Fibroblast of mammary gland (primary cell): ENCODE results near the gene NRCAM.
"Not testable (repeated sequence)": the region's sequence is repeated elsewhere in the genome, so short reads cannot be mapped to it uniquely, and the experiment has no call there.

Experiments
- DNase-seq: peaks from one replicate; pipeline ENCODE4 v3.0.0-alpha.2; 2010; ENCODE audit warnings: low read depth
- H3K4me3 ChIP-seq: 2 replicates; pipeline ENCODE4 v1.5.1; 2011; ENCODE audit warnings: low read depth, mild to moderate bottlenecking, low read length, moderate library complexity; ENCODE audit not compliant: control insufficient read depth
- TF ChIP-seq, protein P1 (sequence below): conservative IDR thresholded peaks from 2 replicates; pipeline ENCODE4 v1.5.1; 2011; ENCODE audit warnings: low read depth, low read length, inconsistent platforms; ENCODE audit not compliant: control insufficient read depth, insufficient read depth

The NRCAM gene

GRCh38 chr7:108360058-108360800, 96.0 kb downstream of the NRCAM start:
- TF ChIP-seq, protein P1, sequence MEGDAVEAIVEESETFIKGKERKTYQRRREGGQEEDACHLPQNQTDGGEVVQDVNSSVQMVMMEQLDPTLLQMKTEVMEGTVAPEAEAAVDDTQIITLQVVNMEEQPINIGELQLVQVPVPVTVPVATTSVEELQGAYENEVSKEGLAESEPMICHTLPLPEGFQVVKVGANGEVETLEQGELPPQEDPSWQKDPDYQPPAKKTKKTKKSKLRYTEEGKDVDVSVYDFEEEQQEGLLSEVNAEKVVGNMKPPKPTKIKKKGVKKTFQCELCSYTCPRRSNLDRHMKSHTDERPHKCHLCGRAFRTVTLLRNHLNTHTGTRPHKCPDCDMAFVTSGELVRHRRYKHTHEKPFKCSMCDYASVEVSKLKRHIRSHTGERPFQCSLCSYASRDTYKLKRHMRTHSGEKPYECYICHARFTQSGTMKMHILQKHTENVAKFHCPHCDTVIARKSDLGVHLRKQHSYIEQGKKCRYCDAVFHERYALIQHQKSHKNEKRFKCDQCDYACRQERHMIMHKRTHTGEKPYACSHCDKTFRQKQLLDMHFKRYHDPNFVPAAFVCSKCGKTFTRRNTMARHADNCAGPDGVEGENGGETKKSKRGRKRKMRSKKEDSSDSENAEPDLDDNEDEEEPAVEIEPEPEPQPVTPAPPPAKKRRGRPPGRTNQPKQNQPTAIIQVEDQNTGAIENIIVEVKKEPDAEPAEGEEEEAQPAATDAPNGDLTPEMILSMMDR = no peak
- no peak for DNase-seq
- no peak overlapping the region for H3K4me3 ChIP-seq

DNA sequence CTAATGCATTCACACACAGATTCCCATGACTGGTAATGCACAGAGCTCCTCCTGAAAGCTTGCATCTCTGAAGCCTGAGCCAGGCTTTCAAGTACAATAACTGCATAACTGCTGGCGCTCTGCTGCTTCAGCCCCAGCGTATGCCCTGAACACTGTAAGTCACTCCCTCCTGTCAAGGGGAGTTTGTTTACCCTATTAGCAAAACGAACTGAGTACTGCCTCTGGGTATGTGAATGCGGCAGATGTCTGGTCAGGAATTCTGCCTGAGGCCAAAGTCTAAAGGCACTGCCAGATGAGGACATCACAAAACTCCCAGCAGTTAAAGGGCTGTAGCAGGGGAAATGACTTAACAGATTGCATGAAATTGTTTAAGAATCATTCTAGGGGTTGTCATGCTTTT, 97.7 kb downstream of the NRCAM start:
- no peak overlapping the region for H3K4me3 ChIP-seq
- TF ChIP-seq, protein P1 = no peak
- DNase-seq = peak; percentile 48

- DNase-seq = peak; percentile 41
- no peak overlapping the region for H3K4me3 ChIP-seq
- TF ChIP-seq, protein P1 = no peak
Measured at GRCh38 chr7:108351729-108352131, 104.5 kb downstream of the NRCAM start.

DNA sequence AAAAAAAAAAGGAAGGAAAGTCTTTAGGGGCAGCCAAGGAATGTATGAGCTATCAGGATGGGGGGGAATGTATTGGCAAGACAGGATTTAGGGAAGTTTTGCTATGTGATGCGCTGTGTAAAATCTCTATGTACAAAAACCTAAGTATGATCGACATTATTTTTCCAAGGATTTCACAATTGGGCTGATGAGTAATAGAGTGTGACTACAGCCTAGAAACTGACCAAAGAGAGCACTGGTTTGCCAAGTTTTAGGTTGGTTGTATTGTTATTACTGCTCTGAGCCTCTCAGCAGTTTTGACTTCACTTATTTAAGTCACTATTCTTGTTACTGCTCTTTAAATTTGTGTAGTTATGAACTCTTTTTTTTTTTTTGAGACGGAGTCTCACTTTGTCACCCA, 107.3 kb downstream of the NRCAM start:
- H3K4me3 ChIP-seq = no peak overlapping the region
- TF ChIP-seq, protein P1 = no peak
- peak; percentile 93 for DNase-seq

- TF ChIP-seq, protein P1 = no peak
- DNase-seq = peak; percentile 63
- H3K4me3 ChIP-seq = no peak overlapping the region
Measured at GRCh38 chr7:108347616-108348015, 108.6 kb downstream of the NRCAM start.

DNA sequence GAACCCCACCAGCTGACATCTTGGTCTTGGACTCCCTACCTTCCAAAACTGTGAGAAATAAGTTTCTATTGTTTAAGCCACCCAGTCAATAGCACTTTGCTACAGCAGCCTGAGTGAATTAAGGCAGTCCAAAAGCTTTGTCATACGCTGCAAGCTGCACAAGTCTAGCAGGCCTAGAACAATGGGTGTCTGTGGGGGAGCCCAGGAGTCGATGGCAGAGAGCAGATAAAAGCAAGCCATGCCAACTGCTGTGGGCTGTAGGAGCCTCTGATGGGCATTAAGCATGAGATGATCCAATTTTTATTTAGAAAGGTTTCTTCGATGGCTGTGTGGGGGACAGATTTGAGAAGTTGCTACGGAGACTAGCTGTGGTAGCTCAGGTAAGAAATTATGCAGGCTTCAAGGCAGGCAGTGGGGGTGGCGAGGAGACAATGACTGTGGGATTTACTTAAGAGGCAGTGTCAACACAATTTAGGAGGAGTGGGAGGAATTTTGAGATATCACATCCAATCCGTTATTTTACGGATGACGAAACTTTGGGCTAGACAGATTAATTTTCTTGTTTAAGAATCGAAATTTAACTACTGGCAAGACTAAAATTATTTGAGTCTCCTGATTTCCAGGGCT, 110.4 kb downstream of the NRCAM start:
- H3K4me3 ChIP-seq = no peak overlapping the region
- TF ChIP-seq, protein P1 = no peak
- DNase-seq = no peak

DNA sequence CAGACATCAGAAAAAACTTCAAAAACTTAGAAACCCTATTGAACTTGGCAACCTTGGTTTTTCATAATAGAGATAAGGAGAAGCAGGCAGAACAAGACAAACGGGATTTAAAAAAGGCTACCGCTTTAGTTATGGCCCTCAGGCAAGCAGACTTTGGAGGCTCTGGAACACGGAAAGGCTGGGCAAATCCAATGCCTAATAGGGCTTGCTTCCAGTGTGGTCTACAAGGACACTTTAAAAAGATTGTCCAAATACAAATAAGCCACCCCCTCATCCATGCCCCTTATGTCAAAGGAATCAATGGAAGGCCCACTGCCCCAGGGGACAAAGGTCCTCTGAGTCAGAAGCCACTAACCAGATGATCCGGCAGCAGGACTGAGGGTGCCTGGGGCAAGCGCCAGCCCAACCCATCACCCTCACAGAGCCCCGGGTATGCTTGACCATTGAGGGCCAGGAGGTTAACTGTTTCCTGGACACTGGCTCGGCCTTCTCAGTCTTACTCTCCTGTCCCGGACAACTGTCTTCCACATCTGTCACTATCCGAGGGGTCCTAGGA, 115.3 kb downstream of the NRCAM start:
- TF ChIP-seq, protein P1 = no peak
- no peak overlapping the region for H3K4me3 ChIP-seq
- no peak for DNase-seq

DNA sequence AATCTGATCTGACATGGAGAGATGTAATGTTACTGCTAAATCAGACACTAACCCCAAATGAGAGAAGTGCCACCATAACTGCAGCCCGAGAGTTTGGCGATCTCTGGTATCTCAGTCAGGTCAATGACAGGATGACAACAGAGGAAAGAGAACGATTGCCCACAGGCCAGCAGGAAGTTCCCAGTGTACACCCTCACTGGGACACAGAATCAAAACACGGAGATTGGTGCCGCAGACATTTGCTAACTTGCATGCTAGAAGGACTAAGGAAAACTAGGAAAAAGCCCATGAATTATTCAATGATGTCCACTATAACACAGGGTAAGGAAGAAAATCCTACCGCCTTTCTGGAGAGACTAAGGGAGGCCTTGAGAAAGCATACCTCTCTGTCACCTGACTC, 115.8 kb downstream of the NRCAM start:
- H3K4me3 ChIP-seq, DNase-seq: not testable (repeated sequence)
